GM19395 (cell line): ENCODE results near the gene P3H1.

Experiments used
- ATAC-seq: cut with Tn5 transposase; IDR thresholded peaks from one replicate; pipeline ENCODE4 v1.9.1; 2021; ENCODE audit warnings: mild to moderate bottlenecking, moderate library complexity; ENCODE audit not compliant: unreplicated experiment

The P3H1 gene

DNA sequence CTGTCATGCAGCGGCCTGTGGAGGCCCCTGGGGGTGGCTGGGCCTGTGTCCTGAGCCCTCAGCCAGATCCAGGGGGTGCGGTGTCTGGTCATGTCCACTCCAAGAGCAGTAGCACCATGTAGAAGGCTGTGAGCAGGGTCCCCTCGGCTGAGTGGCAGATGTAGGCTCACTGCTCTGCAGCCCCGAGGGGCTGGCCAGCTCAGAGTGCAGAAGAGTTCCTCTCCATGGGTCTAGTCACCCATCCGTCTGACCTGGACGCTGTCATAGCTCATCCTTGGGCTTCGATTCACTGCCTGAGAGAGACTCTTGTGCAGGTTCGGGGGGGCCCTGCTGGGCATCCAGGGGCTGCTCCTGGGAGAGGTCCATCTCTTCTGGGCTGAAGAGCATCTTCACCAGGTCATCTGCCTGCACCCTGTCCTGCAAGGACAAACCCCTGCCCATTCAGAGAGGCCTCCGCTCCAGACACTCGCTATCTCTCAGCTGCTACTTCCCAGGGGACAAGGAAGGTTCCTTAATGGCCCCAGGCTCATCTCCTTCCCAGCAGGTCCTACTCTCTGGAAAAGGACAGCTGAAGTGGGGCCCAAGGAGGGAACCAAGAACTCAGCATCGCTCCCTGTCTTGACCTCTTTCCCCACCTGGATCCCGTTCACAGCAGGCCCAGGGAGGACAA is 20.3 kb downstream of the P3H1 start:
- ATAC-seq: no peak

DNA sequence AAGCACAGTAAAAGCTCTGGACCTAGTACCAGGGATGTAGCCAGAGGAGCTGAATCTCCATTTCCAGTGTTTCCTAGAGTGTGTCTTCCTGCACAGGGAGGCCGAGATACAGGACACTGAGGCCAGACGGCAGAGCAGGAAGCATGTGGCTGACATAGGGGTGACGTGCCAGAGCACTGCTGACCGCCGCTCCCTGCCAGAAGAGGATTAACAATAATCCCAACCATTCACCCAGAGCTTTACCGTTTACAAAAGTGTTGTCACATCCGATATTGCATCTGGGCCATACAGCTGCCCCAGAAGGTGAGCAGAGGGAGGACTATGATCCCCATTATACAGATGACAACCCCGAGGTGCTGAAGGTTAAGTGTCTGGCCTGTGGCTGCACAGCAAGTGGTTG is 21.0 kb downstream of the P3H1 start:
- no peak for ATAC-seq

GRCh38 chr1:42744148-42744413 is 22.7 kb downstream of the P3H1 start:
- no peak for ATAC-seq

DNA sequence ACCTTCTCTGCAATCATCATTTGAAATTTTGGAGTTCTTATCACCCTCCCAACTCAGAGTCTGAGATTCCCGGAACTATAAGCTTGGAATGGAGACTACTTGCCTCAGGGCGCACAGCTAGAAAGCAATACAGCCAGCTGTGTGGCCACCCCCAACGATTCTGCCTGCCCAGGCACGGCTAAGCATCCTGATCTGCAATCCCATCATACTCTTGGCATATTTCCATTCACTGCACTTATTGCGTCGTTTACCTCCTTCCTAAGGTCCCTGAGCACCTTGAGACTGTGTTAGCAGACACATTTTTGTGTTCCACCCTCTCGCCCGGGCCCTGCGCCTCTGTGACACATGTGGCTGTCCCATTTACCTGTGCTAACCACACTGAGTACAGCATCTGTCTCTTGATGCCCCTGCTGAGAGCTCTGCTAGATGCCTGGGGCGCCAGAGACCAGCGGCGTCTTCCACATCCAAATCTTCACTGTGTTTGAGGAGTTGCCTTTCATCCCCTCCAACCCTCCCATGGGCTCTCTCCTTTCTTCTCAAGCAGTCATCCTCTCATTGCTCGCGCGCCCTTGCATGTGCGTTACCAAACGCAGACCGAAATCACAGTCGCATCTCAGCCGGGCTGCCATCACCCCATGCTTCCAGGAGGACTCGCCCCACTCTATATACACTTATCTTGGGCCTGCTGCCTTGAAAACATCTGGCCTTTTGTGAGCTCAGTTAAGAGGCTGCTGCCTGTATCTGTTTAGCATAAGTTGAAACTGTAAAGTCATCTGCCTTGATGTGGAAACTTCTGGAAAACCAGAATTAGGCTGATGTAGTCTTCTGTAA is 23.3 kb downstream of the P3H1 start:
- no peak for ATAC-seq

DNA sequence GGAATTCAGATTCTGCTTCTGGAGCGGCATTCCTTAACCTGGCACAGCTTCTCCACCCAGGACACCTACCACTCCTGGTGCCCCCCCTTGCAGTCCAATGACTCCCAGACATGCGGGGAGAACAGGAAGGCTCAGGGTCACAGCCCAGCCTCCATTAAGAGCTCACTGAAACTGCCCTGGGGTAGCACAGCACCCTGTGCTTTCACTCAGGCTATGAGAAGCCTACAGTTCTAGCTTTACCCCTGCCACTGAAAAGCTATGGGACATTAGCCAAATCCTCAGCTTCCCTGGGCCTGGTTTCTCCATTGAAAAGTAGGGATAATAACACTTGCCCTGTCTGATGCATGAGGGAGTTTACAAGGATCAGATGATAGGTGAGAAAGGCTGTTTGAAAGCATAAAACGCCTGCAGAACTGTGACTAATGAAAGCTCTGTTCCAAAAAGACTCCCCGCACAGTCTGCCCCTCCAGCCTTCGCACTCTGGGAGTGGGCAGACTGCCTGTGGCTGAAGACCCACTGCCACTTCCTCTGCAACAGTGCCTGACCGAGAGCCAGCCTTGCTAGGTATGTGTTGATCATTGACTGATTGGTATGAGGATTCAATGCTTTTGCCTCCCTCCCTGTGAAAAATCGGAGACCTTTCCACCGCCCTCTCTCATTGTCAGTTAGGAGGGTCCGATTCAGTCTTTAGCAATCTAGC is 24.1 kb downstream of the P3H1 start:
- ATAC-seq: no peak

GRCh38 chr1:42742141-42742540 is 24.7 kb downstream of the P3H1 start:
- ATAC-seq: no peak

DNA sequence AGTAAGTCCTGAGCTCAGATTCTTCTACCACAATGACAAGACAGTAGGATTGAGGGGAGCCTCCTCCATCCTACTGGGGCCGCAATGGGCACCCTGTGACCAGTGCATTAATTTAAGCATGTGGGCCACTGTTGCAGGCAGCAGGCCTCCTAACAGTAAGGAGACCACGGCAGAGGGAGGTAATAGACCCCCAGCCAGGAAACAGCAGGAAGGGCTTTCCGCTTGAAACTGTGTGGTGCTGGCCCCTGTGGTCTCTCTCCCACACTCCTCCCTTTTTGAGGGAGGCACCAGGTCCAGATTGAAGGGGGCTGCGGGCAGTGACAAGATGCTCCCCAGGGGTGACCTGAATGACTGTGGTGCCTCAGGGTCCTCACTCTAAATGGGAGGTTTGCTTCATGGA is 25.1 kb downstream of the P3H1 start:
- ATAC-seq: no peak

DNA sequence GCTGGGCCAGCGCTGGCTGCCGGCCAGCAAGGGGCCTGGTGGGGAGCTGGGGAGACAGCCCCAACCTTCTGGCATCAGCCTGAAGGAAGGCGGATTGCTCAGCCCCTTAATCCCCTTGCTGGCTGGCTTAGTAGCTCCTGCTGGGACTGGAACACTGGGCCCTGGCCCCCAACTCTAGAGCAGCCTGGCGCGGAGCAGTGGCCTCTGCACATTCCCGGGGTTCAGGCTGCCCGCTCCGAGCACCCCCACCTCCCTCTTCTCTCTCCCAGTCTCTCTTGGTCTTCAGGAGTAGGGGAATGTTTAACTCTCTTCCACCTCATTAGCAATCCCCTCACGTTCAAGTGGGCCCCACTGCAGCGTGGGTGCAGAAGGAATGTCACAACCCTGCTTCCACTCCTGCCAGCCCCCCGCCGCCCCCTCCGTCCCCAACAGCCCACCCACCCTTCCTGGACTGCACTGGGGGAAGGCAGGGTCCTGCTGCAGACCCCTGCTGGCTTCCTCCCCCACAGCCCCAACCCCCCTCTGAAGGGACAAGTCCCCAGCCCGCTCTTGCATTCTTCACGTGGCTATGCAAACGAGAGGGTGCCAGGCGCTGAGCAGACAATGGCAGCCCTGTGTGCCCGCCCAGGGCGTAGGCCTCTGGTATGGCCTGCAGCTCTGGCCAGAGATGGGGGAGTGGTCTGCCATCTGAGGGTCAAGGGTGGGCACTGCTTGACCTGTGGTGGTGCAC is 25.8 kb downstream of the P3H1 start:
- ATAC-seq: no peak

DNA sequence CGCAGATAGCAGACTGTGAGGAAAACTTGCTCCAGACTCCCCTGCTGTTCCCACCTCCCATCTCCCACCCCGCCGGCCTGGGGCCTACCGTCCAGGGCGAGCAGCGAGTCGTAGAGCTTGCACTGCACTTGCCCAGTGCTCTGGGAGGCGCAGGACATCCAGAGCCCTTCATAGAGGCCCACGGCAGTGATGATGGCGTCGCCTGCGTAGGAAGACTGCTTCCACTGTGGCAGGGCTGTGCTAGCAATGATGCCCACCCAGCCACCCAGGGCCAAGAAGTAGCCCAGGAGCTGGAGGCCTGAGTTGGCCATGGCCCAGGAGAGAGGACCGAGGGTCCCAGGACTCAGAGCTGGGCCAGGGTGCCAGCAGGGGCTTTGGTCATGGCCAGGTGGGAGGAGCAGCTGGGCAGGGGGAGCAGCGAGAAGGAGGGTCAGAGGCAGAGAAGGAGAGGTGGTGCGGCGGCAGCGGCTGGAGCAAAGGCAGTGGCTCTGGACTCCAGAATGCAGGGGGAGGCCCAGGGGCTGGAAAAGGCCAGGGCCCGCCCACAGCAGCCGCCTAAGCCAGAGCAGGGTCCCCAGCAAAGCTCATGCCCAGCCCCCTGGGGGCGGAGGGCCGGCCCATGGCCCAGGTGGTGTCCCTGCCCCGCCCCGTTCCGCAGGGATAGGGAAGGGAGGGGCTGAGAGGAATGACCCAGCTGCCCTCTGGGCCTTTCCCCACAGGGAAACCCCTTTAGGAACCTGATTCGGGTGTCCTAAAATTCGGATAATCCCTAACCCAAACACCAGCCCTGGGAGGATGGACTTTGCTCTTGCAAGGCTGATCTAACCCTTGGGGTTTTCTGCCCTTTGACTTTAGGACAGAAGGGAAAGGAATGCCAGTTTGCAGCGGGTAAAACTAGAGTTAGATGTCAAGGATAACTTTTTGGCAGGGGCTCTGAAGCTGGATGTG is 26.8 kb downstream of the P3H1 start, which contains the start of gene CLDN19:
Gene CLDN19 (minus strand): TSS at position 484 of the 948 bp plus-strand sequence. CDS start 173 bp downstream, at position 311.
- ATAC-seq: no peak

DNA sequence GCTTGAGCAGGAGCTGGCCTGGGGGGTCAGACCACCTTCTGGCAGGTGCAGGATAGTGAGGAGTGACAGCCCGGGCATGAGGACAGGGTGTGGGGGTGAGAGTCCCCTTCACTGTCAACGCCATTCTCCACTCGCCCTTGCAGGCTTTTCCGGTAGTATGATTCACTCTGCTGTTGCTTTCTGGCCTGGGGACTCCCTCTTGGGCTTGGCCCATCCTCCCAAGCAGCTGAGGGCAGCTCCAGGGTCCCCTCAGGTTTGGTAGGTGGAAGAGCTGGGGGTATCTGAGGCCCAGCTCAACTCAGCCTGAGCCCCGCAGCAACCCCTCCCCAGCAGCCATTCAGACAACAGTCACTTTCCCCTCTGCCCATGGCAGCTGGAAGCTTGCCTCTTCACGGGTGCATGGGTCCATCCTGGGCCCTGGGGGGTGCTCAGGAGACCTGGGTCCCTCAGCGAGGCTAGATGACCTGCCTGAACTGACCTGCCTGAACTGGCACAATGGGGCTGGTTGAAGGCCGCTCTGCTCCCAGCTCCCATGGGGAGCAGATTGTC is 28.1 kb downstream of the P3H1 start:
- no peak for ATAC-seq

DNA sequence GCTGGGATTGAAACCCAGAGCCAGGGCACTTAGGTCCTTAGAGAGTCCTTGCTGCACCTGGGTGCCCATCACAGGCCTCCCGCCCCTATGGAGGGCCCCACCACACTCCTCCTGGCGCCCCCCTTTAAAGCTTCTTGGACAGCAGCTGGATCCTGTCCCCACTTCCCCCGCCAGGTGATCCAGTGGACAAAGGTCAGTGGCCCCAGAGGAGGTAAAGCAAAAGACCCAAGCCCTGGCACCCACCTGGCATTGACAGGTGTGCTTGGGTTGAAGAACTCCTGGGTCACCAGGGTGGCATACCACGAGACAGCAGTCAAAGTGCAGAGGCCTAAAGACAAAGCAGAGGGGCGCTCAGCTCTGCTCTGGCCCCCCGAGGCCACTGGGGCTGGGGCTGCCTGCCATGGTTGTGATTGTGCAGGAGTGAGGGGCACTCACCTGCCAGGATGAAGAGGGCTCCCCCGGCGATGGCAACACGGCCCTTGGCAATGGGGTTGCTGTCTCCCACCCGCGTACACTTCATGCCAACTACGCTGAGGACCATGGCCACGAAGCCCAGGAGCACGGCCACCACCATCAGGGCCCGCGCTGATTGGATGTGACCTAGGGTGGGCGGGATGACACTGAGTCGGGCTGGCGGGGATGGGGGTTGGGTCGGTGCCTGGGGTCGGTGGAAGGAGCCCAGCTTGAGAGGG is 28.7 kb downstream of the P3H1 start:
- ATAC-seq: no peak

- no peak for ATAC-seq
Measured at GRCh38 chr1:42737257-42737656, 29.6 kb downstream of the P3H1 start.

GRCh38 chr1:42736571-42737200 is 30.1 kb downstream of the P3H1 start:
- ATAC-seq: no peak

DNA sequence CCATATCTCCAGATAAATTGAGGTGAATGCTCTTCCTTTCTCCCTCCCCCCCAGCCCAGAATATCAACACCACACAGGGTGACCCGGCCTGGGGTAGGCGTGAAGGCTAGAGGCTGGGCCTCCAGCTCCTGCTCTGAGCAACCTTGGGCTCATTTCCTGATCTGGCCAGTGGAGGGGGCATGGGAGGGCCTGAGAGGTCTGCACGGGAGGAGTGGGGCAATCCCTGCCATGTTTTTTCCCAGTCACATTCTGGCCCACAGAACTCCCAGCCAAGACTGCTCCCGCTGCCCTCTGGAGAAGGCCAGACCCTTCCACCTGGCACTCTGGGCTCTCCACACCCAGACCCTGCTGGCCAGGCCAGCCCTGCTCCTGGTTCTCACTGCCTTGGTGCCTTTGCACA is 30.7 kb downstream of the P3H1 start:
- no peak for ATAC-seq

DNA sequence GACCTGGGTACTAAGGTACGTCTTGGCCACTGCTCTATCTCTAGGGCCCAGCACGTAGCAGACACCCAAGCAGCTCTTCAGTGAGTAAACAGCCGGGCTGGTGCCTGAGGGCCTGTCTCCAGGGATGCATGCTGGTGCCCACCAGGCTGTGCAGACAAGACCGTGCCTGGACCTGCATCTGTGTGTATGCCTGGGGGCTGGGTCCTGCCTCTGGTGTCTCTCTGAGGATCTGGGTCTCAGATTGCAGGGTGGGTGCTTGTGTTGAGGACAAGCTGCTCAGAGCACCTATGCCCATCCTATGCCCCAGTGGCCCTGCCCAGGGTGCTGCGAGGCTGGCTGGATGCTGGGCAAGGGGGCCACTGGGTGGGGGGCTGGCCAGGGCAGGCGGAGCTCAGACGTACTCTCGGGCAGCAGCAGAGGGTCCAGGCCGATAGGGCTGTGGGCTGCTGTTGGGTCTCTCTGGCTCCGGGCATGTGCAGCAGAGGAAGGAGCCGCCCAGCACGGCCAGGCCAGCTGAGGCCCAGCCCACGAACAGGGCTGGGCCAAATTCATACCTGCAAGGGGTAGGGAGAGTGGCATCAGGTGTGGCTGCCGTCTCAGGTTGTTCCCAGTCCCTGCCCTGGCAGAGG is 31.2 kb downstream of the P3H1 start:
- no peak for ATAC-seq

DNA sequence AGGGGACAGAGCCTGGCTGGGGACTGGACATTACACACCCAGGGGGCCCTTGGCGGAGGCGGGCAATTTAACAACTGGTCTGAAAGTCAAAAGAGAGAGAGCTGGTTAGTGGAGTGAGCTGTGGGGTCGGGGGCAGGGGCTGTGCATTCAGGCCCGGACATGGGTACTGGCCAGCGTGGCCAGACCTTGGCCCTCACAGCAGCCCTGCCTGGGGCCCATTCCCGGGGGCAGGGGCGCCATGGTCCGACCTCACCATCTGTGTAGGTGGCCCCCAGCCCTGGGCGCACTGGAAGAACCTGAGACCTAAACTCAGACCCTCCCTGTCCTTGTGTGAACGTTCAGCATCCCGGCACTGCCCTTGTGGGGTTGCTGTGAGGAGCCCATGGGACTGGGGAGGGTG is 31.8 kb downstream of the P3H1 start:
- no peak for ATAC-seq

DNA sequence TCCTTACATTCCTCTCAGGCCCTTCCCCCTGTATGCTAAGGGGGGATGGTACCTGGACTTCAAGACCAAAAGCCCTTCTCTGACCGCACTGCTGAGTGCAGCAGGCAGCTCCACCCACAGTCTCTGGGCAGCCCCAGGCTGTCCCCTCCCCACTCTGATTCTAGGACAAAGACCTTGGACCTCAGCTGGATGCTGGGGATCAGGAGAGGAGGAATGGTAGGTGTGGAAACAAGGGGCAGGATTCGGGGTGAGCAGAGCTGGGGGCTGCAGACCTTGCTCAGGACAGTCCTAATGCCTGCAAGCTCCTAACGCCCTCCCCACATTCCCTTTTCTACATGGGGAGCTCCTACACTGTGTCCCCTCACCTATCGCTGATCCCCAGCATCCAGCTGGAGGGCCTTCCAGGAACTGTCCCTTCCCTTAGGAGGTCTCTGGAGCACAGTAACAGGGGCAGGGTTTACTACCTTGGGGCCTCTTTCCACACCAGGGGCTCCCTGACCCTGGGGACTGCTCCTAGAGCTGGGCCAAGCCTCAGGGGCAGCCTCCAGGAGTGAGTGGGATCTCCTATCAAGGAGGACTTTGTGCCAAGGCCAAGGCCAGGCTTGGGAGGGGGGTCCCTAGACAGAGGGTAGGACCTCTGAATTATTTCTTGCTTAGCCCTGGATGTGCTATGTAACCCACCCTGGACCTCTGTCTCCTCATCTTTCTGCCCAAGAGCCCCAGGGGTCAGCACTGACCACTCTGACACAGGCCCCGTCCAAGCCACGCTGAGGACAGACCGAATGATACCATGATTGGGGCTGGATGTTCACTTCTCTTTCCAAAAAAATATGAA is 32.4 kb downstream of the P3H1 start:
- ATAC-seq: no peak
